HTERT RPE-1 (cell line): ENCODE results near the gene CNGA2.

Experiments
- in situ Hi-C: fragments of 300-500 bp; cut with MboI; formaldehyde crosslinking; loops from 4 replicates; pipeline ENCODE4 v1.14.3; 2020; ENCODE audit warnings: low sequenced_read_pairs

The CNGA2 gene

DNA sequence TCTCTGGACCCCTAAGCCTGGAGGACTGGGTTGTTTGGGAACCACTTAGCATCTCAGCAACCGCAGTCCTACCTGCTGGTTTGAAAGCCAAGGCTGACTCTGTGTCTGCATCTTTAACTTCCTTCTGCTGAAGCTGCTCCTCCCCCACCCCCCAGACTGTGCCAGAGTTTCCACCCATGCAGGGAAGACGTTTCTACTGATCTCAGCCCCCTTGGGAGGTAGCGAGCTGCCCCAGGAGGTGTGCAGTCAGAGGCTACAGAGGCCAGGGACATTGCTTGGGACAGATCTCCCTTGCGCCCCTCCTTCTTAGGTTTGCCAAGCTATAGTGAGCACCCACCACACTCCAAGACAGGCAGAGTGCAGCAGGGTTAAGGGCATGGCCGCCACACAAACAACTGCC, 23.4 kb upstream of the CNGA2 start:
- in situ Hi-C loops = no loop called here

DNA sequence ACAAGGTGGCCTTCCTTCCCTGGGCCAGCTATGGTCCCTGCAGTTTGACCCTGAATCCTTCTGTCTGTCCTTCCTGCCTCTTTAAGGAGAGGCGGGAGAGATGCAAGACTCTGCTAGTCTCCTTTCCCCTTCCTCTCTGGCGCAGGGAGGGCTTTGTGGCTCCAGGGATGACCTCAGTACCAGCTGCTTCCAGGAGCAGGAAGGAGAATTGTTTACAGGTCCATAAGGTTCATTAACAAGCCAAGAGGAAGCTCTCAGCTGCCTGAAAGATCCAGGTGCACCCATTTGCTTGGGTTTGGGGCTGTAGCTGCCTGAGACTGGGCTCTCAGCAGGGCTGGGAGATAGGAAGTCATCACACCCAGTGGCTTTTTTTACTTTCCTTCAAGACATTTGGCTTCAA, 22.8 kb upstream of the CNGA2 start:
- in situ Hi-C loops = no loop called here

DNA sequence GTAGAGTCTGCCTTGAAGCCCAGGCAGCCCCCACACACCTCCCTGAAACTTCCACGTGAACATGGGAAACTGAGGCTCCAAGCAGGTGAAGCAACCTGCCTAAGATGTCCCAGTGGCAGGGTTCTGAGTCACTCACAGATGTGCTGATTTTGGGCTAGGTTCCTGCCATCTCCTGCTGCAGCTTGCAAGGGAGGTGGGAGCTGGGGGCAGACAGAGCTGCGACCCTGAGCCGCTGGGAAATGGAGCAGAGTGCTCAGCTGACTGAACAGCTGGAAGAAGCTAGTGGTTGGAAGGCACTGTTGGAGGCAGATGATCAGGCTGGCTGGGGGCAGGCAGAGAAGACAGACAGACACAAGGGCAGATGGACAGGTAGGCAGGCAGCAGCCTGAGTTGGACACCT, 22.3 kb upstream of the CNGA2 start:
- in situ Hi-C loops = no loop called here

DNA sequence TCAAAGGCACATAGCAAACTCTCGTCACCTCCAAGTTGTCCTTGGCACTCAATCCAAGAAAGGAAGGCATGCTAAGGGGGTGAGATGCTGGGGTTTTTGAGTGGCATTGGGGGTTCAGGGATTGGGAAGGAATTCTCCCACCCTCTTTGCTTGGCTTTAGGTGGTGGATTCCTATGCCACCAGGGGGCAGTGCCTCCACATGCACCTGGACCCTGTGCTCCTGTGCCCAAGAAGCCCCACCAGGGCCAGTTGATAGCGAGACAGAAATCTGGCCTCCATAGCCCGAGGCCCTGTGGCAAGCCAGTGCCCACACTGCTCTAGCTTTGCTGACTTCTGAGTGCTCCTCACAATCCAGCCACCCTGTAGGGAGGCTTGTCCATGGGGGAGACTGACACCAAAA, 20.7 kb upstream of the CNGA2 start:
- in situ Hi-C loops = no loop called here

DNA sequence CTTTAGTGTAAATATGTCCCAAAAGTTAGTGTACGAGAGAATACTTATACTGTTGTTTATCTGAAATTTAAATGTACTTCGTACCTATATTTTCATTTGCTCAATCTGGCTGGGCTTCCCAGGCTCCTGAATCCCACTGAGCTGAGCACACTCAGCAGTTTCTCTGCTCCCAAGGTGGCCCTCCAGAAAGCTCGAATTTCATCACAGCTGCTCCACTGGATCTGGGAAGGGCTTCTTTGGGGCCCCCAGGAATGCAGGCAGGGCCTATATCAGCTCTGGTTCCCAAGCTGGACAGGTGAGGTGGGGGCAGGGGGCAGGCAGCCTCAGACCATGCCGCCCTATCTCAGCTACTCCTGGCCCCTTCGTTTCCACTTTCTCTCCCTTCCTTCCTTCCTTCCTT, 20.2 kb upstream of the CNGA2 start:
- in situ Hi-C loops = no loop called here

DNA sequence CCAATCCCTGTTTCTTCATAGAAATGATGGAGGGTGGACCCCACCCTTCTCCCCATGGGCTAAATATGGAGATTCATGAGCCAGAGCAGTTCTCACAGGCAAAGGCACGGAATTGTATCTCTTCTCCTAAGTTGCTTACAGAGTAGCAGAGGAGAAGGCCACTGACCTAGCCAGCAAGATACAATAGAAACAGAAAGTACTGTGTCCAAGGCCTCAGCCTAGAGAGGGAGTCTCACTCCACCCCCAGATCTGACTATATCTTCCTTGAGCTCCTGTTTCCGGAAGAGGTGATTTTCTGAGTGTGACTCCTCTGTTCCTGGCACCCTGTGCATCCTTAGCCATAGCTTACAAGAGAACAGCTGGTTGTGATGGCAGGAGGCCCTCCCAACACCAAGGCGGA, 18.8 kb upstream of the CNGA2 start, which contains the start of gene FATE1:
TSS of gene FATE1 (plus strand) at position 284 of the 400 bp plus-strand sequence. CDS start at position 369, 85 bp downstream.
- in situ Hi-C loops = no loop called here

DNA sequence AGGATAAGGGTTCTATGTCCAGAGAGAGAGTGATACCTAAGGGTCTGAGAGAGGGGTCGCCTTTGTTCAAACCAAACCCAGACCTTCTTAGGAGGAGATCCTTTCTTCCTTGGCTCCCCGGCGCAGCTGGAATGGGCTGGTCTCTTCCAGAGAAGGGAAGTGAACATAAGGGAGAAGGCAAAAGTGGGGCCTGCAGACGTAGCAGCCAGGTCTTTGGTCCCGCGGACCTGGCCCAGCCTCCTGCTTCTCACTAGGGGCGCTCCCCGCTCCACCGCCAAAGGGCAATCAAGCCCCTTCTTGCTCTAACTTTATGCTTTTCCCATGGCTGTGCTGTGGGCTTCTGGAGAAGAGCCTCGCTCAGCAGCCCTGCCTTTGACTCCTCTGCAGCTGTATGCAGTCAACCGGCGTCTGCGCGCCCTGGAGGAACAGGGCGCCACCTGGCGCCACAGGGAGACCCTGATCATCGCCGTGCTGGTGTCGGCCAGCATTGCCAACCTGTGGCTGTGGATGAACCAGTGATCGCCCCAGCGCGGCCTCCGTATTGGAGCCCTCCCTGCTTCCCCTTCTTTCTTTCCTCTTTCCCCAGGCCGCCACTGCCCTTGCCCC, 12.2 kb upstream of the CNGA2 start:
- in situ Hi-C loops = no loop called here

DNA sequence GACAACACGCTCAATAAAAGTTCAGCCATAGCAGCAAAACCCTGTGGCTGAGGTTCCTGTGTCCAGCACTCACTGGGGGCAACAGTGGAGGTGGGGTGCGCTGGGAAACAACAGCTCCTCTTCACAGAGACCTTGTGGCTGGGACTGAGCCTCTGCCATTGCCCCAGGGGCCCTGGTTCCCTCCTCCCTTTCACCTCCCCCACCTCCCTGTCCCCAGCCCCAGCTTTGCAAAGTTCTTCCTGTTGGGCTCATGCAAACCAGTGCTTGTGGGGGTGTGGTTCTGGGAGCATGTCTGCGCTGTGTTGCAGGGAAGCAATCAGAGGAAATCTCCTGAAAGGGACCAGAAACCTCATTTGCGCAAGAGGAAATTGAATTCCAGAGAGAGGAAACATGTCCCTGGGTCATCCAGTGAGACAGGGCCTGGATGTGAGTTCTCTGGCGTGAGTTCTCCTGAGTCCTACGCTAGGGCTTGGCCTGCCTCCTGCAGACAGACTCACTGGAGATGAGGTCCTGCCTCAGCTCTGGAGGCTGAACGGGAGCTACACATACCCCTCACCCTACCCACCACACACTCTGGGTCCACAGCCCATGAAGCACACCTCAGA, 11.3 kb upstream of the CNGA2 start:
- in situ Hi-C loops = no loop called here

DNA sequence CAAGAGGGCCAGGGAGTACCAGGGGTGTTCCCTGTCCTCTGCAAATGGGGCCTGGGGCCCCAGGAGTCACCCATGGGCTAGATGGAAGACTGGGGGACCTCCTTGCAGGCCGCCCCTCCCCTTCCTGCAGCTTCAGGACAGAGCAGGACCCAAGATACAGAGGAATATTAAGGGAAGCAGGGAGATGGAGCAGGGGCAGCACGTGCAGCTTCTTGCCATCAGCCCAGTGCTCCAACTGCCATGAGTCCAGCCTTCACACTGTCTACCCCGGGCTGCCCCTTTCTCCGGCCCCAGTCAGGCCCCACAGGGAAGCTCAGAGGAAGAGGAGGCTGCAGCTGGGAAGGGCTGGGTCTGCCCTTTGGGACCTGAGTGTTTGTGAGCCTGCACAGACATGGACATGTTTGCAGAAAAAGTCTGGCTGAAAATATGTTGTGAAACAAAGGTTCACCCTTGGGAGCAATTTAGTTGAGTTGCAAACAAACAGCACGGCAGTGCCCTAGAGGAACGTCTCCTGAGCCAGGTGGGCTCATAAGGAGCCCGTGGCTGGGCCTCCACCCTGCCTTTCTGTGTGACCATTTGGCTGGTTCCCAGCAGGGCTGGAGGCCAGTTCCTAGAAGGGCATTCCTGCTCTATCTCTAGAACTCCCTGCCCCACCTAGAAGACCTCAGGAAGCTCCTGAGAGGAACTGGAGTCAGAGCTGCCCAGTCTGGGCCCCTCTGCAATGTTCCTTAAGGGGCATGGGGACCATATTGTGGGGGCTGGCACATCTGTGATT, 9.8 kb upstream of the CNGA2 start:
- in situ Hi-C loops = no loop called here

DNA sequence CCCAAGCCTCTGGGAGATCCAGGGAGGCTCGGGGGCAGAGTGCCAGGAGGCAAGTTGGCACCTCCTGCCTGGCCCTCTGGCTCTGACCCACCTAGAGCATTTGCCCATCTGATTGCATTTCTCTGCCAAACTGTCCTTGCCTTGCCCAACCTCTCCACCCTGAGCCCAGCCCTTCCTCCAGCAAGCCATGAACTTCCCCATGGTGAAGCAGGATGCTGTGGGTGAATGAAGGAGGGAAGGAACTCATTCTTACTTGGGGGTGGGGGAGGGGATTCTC, 9.3 kb upstream of the CNGA2 start:
- in situ Hi-C loops = no loop called here

DNA sequence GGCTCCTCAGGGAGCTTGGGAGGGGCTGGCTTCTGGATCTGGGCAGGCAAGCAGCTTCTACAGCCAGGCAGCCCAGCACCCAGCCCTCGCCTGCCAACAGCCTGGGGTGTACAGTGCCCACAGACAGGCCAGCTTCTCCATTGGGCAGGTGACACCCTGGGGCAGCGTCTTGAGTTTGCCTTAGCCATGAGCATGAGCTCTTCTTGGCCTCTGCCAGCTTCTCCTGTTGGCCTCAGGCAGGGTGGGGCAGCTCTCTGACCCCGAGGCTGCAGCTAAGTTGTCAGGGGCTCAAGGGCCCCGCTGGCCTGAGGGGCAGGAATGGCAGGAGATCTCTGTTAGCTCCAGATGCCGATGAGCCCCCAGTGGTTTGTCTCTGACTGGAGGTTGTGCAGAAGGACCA, 7.8 kb upstream of the CNGA2 start:
- in situ Hi-C loops = no loop called here

DNA sequence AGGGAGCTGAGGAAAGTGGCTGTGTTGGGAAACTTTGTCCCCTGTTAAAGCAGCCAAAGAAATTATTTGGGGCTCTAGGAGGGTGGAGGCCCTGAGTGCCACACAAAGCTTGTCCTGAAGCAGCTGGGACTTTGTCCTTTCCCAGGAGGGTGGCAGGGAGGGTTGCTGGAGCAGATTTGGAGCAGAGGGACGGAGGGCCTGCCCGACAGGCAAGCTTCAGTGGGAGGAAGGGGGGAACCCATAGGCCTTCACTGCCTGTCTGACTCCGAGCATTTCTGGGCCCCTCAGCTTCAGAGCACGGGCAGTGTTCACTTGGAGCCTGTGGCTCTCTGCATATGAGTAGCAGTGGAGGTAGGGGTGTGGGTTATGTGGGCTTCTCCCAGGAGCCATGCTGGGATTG, 7.2 kb upstream of the CNGA2 start:
- in situ Hi-C loops = no loop called here

DNA sequence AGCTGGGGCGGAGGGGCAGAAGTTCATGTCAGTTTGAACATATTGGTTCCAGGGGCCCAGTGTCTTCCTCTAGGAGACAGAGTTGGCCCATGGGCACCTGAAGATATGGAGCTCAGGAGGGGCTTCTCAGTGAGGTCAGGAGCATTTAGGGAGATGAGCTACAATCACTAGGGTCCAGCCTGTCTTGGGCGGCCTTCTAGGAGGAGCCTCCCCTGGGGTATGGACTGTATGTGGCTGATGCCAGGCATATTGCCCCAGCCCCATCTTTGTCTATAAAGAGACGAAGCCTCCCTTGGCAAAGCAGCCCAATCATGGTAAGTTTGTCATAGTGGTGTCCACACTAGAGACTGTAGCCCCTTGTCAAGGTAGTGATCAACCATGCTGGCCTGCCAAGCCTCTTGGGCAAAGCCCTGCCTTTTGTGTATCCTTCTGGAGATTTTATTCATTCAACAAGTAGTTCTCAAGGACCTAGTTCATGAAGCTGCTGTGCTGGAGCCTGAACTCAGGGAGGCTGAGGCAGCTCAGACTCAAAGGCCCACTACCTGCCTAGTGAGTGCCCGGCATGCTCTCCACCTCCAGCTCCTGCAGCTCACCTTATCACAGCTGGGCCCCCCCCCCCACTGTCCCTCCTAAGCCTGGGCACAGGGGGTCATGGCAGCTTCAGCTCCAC, 5.4 kb upstream of the CNGA2 start:
- in situ Hi-C loops = no loop called here

DNA sequence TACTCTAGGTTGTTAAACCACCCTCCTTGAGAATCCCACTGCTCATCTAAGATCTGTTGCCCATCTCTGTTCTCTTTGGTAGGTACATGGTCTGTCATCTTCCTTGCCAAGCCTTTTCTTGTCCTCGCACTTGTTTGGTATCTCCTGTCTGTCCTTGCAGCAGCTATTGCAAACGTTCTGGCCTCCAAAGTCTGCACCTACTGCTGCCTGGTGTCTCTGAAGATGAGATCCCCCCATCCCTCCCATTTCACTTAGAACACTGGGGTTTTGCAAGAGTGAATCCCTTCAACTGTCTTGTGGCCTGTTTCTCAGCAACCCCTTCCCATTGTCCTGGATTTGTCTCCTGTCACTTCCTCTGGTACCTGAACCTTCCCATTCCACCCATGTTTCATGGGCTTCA, 673 bp downstream of the CNGA2 start:
- in situ Hi-C loops = no loop called here

DNA sequence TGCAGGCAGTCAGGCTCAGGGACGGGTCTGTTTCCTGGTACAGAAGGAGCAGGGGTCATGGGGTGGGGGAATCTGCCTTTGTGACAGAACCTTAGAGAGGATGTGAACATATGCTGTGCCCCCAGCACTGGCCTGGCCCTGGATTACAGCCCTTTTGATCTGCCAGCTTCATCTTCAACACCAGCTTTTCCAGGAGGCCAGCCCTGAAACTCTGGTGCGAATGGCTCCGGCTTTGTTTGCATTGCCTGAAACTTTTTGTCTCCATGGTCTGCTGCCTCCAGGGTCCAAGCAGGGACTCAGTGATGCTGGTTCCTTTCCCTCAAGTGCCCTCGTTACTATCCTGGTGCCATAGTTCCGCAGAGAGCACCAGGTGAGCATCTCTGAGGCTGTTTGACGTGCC, 2.1 kb downstream of the CNGA2 start:
- in situ Hi-C loops = no loop called here

DNA sequence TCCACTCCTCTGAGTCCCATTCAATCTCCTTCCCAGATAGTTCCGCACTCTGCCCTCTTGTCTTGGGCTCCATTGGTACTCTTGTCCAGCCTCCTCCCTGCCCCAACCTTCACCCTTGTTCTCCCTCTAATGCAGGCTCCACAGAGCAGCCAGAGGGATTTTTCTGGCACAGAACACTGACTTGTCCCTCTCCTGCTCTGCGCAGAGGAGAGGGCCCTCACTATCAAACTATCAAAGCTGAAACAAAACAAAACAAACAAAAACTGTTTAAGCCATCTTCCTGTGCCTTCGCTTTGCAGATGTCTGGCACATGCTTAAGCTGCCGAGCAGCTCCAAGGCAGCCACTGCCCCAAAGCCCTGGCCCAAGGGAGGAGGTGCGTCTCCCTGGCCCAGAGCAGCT, 2.9 kb downstream of the CNGA2 start:
- in situ Hi-C loops = no loop called here

DNA sequence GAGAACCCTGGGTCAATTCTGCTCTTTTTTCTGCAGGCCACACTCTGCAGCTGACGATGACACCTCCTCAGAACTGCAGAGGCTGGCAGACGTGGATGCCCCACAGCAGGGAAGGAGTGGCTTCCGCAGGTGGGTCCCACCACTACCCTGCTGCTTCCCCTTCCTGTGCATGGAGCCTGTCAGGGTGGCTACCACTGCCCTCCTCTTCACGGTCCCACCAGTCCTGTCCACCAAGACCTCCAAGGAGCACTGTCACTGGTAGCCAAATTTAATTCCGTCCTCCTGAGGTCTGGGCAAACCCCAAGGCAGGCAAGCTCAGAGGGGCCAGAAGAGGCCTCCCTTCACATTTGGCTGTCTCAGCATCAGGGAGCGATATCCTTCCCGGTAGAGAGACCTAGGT, 4.2 kb downstream of the CNGA2 start:
- in situ Hi-C loops = no loop called here

DNA sequence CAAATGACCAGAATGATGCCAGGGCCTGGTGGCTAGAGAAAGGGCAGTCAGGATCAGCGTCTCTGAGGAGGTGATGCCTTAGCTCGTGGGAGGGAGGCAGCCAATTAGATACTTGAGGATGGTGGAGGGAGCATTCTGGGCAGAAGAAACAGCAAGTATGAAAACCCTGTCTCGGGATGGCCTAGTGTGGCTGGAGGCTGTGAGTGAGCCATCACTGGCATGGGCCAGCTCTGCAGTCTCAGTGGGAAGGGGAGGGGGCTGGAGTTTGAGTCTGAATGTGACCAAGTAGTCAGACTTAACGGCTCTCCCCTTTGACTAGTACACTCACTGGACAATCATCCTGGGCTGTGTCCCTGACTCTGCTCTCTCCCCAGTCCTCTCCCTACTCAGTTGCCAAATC, 7.1 kb downstream of the CNGA2 start:
- in situ Hi-C loops = no loop called here

DNA sequence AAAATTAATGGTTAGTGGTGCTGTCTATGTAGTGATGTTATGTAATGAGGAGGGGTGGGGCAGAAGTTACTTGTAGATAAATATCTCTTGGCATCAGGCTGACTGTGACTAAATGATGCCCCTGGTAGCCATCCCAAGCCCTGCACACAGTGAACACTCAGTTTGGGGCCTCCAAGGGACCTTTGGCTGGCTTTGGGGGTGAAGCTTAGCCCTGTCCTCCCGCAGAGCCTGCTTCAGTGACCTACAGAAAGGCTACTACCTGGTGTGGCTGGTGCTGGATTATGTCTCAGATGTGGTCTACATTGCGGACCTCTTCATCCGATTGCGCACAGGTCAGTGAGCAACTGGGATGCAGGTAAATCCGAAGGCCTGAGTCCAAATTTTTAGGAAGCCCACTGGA, 7.8 kb downstream of the CNGA2 start:
- in situ Hi-C loops = no loop called here

DNA sequence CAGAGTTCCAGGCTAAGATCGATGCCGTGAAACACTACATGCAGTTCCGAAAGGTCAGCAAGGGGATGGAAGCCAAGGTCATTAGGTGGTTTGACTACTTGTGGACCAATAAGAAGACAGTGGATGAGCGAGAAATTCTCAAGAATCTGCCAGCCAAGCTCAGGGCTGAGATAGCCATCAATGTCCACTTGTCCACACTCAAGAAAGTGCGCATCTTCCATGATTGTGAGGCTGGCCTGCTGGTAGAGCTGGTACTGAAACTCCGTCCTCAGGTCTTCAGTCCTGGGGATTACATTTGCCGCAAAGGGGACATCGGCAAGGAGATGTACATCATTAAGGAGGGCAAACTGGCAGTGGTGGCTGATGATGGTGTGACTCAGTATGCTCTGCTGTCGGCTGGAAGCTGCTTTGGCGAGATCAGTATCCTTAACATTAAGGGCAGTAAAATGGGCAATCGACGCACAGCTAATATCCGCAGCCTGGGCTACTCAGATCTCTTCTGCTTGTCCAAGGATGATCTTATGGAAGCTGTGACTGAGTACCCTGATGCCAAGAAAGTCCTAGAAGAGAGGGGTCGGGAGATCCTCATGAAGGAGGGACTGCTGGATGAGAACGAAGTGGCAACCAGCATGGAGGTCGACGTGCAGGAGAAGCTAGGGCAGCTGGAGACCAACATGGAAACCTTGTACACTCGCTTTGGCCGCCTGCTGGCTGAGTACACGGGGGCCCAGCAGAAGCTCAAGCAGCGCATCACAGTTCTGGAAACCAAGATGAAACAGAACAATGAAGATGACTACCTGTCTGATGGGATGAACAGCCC, 9.3 kb downstream of the CNGA2 start:
- in situ Hi-C loops = no loop called here

DNA sequence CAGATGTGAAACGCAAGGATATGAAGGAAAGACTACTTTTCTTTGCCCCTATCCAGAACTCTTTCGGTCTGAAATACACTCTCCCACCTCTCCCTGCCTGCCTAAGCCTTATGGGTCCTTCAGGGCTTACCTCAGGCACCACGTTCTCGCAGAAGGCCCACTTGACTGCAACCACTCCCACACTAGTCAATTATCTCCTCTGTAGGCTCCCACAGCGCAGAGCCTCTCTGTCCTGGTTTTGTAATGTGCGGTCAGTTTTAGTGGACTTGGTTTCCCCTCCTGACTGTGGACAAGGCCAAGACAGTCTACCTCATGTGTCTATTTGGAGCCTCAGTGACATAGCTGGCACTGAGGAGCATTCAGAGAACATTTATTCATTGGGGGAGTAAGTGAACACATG, 11.1 kb downstream of the CNGA2 start:
- in situ Hi-C loops = no loop called here
